ENCODE data around the gene RELL1.

GRCh38 chr4:37661772-37662171 is 24.4 kb downstream of the RELL1 start:
- TF ChIP-seq, protein P1, sequence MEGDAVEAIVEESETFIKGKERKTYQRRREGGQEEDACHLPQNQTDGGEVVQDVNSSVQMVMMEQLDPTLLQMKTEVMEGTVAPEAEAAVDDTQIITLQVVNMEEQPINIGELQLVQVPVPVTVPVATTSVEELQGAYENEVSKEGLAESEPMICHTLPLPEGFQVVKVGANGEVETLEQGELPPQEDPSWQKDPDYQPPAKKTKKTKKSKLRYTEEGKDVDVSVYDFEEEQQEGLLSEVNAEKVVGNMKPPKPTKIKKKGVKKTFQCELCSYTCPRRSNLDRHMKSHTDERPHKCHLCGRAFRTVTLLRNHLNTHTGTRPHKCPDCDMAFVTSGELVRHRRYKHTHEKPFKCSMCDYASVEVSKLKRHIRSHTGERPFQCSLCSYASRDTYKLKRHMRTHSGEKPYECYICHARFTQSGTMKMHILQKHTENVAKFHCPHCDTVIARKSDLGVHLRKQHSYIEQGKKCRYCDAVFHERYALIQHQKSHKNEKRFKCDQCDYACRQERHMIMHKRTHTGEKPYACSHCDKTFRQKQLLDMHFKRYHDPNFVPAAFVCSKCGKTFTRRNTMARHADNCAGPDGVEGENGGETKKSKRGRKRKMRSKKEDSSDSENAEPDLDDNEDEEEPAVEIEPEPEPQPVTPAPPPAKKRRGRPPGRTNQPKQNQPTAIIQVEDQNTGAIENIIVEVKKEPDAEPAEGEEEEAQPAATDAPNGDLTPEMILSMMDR (IDR thresholded peaks at IDR 0.05): no peak
- TF ChIP-seq POLR2A (IDR thresholded peaks at IDR 0.05; ENCODE audit: low read depth): no peak
- TF ChIP-seq POLR2AphosphoS5 (IDR thresholded peaks at IDR 0.05): no peak

All from esophagus muscularis mucosa (tissue), 3 donors.